Activated CD4-positive, CD25-positive, alpha-beta regulatory T cell treated with anti-CD3 and anti-CD28 coated beads, Interleukin-2, amount 50 U/mL, for 24 hours (primary cell): ENCODE results near the gene IKZF2.

ENCODE experiments used
- ATAC-seq, 2 donors: fragments of 150-1000 bp; cut with Tn5 transposase; one replicate each; pipeline ENCODE4 v1.10.0; 2021; ENCODE audit warnings: mild to moderate bottlenecking in 1 of 2, moderate library complexity in 1 of 2

Gene IKZF2

DNA sequence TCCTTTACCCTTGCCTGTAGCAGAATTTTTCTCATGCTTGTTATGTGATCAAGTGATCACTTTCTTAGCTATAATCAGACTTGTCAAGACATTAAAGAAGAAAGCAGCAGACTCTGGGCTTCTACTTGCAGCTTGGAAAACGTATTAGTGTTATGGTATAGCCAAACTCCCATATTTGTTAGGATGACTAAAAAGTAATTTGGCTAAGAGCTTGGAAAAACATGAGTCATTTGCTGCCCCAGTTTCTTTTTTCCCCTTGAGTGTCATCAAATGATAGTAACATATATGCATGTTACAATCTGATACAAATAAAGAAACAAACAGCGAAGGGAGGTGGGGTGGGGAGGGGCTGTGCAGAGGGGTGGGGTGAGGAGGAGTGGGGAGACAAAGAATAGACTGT lies 155.5 kb downstream of the IKZF2 start:
- no peak for ATAC-seq

DNA sequence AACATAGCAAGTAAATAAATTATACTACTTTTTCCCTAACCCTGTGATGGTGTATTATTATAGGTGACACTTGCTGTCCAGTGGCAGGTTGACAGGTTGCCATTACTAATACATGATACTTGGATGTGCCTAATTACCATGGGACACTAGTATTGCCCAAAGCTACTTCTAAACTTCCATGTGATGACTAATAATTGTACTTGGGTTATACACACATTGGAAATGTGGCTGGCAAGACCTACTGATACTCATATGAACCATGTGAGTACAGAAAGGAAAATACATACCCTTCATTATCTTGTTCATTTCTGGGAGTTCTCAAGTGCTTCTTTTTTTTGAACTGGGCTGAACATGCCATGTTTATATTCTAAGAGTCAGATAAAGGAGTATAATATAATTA lies 156.4 kb downstream of the IKZF2 start:
- no peak for ATAC-seq

DNA sequence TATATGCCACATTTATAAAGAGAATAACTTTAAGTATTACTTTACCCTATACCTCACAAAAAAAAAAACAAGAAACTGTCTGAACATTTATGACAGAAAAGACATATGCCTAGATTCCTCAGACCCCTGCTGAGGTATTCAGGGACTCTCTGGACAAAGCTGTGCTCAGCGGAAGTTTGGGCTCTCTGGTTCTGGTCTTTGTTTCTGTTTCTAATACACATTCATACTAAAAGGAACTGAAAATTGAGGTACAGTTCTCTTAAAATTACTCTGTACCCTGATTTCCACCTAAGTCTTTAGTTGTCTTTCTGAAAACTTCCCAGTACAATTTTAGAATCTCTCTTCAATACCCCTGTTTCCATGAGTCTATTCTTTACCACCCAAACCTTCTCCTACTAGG lies 160.3 kb downstream of the IKZF2 start:
- ATAC-seq: no peak

DNA sequence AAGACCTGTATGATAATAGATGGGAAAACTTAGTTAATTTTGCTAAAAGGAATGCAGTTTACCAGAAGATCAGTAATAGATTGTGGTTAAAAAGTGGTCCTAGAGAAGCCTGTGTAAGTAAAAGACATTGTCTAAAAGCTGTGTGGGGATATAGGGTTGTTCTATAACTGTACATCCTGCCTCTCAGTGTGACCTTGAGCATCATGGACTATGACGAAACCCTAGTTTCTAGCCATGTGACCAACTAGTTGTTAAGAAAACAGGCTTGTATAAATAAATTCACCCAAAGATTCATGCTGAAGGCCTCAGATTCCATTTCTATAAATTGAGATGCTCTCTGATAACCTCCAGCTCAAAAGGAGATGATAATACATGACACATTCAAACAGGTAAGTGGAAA lies 160.7 kb downstream of the IKZF2 start:
- no peak for ATAC-seq

DNA sequence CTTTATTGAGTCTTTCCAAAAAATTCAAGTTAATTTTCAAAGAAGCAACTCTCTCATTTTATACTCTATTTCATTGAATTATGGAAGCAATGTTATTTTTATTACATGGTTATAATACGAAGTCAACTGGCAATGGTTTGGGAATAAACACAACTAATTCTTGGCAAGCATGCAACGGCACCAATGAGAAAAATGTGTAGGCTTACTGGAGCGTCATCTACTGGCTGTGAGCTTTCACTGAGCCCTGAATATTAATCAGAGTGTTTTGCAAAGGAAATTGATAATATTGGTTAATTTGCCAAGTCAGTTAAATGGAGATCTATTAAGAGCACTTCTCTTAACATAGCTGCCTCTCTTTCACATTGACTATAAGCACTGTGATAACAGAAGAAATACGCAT lies 163.9 kb downstream of the IKZF2 start:
- no peak for ATAC-seq

DNA sequence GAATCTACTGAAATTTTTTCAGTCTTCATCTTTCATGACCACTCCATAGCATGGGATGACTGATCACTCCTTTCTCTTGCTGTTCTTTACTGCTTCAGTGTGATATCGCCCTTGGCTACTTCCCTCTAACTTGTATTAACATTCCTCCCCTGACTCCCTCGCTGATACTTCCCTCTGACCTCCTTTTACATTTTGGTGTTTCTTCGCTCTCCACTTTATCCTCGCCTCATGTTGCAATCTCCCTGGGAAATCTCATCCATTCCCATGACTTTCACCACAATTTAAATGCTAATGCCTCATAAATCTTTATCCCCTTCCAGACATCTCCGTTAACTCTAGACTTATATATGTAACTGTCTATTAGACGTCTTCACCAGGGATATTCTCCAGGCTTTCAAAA lies 167.3 kb downstream of the IKZF2 start:
- peak in 1 of 2 donors; percentile 33 for ATAC-seq

DNA sequence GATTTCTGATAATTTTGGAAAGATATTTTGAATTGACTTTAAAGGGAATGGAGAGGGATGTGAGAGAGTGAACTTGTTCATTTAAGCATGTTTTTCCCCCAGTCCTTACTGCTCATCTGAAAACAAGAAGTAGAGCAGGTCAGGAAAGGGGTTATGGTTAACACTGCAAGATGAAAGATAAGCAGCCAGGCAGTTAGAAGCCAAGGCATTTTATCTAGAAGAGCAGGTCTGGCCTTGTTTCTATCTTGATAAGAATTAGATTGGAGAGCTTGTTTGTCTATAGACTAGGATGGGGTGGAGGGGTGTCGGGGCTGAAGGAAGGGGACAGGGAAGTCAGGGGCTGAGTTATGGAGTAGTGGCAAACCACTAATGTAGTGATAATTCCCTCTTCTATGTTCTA lies 171.6 kb downstream of the IKZF2 start:
- ATAC-seq: peak in 1 of 2 donors; percentile 27

DNA sequence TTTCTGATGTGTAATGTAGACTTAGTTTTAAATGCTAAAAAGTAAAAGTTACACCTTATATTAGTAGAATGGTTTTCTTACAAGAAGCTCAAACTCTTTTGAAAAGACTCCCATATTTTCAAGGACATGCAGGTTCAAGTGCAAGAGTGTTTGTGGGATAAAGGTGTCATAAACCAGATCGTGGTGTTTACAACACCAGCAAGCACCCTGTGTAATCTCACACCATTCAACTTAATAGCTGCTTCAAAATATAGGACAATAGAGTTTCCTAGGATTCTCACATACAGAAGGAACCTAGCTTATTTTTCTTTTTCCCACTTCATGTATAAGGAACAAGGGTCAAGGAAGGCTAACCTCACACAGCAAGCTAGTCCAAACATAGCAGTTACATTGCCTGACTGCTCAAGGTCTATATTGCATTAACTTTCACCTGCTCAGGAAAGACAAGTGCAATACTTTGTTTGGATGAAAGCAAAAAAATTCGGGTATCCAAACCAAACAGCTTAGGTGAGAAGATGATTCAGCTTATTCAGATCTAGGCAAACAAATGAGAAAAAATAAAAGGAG lies 172.3 kb downstream of the IKZF2 start:
- no peak for ATAC-seq

DNA sequence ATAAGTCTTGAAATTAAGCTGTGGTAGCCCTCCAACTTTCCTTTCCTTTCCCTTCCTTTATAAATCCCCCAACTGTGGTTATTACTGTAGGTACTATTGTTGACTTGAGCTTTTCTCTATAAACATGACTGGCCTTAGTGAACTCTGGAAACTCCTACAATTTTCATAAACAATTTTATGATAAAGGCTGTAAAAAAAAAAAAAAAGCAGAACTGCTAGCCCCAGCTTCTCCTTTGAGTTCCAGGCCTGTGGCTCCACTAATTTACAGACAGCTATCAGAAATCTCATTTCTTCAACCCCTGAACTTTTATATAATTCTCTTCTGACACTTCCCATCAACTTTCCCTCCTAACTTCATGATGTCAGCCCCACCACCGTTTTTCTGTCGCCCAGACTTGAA lies 174.3 kb downstream of the IKZF2 start:
- no peak for ATAC-seq

DNA sequence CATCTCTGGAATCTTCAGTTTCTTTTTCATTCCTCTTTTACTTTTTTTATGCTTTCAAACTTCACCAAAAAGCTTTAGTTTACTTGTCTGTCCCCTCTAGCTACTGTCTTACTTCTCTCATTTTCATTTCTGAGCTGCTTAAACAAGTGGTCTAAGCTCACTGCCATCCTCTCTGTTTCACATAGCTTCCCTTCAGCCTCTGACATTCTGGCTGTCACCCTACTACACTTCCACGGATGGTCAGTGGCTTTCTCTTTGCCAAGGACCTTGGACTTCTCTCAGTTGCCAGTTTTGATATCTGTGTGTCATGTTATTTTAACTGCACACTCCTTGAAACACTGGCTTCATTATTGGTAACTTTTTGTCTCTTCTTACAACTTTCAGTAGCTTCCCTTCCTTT lies 176.1 kb downstream of the IKZF2 start:
- no peak for ATAC-seq

DNA sequence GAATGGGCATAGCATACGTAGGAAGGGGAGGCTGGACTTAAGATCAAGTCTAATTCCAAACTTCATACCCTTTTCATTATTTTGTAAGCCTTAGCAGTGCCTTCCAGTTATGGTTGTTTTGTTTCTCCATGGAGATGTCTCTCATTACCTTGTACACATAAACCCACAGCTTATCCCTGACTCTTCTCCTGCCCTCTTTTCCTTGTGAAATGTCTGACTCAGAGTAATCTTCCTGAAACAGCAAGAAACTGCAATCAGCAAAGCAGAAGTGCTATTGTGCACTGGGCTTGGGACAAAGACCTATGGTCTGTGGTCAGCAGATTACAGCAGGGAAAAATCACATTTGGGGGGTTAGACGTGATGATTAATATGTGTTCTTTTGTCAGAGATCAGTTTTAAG lies 176.7 kb downstream of the IKZF2 start:
- no peak for ATAC-seq

DNA sequence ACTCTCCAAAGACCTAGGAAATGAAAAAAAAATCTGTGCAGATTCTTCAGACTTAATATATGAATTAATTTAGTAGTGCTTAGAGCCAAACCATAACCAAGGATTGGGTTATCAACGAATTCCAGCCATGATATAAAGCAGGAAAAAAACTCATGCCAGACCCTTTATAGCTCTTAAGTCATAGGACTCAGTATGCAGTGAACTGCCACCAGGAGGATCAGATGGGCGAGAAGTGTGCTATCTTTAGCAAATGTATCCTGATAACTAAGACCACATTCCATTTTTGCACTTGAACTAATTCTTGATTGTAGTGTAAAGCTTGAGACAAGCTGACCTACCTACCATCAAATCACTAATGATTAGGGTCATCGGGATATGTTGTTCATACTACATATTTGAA lies 178.1 kb downstream of the IKZF2 start:
- no peak for ATAC-seq

DNA sequence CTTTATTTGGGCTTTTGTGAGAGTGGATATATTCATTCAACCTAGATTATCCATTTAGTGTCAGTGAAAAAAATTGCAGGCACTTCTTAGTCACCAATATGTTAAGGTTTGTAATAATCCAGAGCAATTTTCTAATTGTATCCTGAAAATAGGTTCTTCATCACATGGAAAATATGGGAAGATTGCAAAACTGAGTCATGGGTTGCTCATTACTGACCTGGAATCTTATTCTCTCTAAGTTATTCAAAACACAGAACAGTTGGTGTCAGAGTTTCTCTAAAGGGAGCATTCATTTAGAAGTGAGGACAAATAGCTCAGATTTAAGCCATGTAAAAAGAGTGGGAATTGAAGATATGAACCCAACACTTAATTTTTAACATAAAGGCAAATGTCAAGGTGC lies 181.3 kb downstream of the IKZF2 start:
- ATAC-seq: no peak

DNA sequence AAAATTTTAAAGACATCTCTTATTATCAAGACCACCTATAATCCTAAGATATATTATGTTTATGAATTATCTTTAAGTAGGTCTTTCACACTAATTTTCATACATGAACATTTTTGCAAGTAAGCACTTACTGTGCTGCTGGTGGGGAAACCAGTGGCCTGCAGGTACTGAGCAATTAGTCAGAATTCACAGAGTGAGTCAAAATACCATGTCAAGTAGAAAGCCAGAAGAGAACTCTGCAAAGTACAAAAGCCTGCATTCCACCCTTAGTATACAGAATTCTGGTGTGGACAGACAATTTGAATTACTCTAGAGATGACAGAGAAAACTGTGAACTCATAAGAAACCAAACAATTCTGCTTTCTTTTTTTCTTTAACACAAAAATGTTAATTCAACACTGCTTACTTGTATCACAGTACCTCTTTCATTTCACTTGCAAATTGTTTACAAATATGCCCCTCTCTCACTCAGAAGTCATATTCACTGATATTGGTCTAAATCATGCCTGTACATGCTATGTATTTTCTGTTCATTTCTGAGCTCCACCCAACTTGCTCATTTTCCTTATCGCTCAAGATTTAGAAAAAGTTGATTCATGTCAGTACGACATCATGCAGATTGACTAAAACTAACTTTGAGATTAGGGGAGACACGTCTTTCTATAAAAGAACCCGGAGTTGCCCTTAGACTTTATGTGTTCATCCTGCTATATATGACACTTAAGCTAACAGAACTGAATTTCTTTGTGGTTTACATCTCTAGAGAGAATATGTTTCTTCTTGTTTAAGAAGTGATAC lies 182.9 kb downstream of the IKZF2 start:
- ATAC-seq: peak; percentile 91 to 95

DNA sequence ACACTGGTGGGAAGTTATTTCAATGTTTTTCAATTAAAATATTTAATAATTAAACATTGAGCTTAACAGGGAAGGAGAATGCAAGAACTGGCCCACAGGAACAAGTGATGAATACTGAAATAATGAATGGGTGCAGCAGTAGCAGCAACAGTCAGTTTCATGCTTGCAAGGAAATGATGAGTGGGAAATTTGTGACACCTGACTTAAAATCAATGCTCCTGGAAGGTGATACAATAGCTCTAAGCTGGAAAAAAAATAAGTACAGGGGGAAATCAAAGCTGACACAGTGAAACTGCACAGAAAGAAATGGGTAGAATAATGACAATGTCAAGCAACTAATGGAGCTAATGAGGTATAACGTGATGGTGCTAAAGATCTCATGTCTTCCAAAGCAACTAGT lies 184.5 kb downstream of the IKZF2 start:
- no peak for ATAC-seq

DNA sequence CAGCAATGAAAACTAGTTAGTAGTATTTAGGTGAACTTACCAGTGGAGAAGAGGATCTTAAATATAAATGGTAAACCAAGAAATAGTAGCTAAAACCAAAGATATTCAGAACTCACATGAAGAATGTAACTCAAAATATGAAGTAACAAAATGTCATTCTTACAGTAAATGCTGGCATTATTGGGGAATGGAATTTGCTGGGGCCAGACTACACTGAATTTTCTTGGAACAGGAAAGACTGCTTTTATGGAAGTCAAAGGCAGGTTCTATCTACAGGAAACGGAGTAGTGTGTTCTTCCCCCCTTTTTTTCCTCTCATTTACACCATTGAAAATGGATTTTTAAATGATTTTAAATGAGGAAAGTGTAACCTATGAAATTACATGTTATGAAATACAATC lies 188.7 kb downstream of the IKZF2 start:
- ATAC-seq: no peak

DNA sequence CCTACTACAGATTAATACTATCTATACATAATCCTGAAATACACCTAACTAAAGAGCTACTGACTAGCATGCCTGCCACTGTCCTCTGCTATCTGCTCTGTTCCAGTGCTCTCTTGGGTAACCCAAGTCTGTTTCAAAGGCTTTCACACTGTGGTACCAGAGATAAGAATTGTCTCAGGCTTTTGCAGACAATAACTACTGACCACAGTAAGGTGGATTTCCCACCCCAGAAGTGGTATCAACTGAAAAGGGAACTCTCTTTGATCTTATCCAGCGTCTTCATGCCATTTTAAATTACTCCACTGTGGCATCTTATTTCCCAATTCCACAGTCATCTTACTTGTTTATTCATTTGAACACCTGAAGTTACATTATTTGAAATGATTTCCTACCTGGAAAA lies 190.2 kb downstream of the IKZF2 start:
- ATAC-seq: no peak

DNA sequence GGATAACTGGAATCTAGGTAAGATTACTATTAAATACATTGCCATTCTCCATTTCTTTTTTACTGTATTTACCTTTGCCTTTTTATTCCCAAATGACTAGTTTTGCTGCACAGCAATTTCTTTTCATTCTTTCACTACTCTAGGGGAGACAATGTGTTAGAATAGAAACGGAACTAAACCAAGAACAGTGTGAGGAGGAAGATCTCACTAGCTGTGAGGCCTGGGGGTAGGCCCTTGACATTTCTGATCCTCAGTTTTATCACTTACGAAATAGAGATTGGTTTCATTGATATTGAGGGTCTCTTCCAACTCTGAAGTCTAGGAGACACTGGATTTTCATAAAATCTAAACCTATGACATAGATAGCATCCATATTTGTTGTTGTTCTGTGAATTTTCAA lies 191.1 kb downstream of the IKZF2 start:
- no peak for ATAC-seq

DNA sequence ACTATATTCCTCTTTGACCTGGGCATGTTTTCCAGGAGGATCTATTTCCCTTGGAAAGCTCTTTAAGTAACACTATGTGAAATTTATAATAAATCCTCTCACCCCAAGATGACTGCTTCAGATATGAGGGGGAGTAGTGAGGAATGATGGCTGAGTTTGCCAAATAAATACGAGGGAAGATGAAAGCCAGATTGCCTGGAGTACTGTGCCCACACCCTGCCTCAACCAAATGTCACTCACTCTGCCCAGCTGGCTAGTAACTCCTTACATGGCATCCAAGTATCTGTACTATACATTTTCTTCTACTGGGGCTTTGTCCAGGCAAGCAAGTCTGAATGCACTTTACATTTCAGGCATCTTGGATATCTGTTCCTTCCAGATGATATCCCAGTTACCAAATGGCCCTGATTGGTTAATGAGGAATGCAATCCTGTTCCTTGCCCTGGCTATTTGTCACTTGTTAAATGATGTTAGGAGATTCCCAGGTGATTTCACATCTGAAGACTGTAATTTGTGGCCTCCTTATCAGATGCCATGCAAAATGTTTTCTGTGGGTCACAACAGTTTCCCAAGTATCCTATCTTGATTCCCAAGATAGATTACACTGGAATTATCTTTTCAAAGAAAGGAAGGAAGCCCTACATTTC lies 191.8 kb downstream of the IKZF2 start:
- ATAC-seq: no peak

DNA sequence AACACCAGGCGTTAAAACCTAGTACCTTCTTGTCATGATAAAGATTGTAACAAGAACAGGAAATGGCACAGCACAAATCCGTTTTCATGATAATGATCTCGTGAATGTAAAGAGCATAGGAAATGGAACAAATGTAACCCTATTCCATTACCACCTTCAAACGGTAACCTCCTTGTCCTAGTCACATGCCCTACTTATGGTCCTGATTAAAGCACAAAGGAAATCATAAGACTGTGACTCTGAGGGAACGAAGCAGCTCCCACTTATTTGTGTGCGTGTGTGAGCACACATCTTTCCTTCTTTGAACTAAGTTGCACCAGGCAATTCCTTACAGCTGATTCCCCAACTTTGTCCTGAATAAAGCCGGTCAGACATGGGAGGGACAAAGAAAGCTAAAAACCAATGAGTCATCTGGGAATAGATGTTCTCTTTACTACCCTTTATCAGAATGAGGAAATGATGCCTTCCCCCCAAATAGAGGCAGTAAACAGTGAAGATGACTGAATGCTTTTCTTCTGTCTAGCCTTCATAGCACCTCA lies 192.6 kb downstream of the IKZF2 start:
- peak in 1 of 2 donors; percentile 10 for ATAC-seq

DNA sequence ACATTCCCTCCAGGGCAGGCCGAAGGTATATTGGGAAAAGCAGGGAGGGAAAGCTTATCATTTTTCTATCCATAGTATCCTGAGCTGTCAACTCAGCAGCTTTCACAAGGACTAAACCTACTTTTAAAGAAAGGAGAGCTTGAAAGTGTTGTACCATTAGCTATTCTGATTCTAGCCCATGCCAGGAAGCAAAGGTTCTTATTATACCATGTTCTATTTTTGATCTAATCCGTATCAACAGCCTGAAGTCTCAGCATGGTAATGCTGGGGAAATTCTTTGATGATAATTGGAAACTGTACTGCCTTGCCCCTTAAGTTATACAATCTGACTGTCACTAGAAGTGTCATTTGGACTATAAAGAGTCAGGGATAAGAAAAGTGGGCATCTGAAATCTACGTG lies 193.3 kb downstream of the IKZF2 start:
- peak in 1 of 2 donors; percentile 11 for ATAC-seq

DNA sequence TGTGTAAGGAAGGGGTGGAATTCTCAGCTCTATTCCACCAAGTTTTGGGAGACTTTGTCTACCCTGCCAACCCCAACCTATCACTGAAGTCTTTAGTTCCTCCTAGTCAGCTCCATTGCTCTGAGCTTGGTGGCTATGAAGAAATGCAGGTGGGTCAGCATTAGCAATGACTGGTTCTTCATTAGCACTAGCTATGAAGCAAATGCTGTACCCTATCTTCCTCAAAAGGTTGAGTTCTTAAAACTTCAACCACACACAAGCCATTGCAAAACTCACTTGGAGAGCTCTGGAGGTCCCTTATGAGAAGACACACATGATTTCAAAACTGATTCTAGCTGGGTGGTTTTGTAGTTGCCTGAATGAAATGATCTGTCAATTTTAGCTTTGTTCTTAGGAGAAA lies 193.8 kb downstream of the IKZF2 start:
- peak; percentile 59 to 72 for ATAC-seq

DNA sequence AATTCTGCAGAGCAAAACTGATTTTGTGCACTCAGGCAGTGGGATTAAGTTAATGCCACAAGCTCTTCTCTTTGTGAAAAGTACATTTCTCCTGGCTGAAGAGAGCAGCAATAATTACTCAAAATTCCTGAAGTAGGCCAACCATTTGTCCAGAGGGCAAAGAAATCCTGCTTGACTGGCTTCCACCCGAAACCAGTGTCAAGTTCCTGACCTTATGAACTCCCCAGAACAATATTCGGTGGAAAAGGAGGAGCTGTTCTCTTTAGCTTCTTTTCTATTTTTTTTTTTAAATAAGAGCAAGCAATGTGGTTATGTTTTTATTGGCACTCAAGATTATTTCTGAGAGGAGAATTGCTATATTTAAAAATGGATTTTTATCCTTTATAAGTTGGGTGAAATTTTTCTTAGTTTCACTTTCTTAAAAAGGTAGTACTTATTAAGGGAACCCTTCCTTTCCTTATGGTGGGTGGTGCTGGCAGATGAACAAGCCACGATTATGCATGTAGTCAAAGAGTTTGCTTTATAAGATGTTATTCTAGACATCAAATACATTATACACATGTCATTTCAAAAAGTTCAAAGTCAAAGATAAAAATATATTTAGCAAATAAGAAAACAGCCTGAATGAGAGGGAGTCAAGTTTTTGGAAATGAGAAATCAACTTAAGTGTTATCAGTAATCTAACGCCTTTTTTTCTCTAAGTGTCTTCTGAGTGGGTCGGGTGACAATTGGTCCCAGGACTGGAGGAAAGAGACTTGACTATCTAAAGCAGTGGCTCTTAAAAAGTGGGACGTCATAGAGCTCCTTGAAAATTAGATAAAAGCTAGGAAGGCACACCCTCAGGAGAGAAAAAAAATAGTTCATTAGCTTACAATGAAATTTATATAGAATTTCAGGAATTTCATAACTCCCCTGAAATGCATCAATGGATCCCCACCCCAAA lies 194.5 kb downstream of the IKZF2 start:
- ATAC-seq: peak; percentile 36 to 52
